Measurements from ENCODE around the gene UBQLN1. TPM values are rescaled to one million over a fixed set of nuclear protein-coding genes. Genes with fewer than 3 reads are reported as not detected.
"Not testable (repeated sequence)": the region's sequence is repeated elsewhere in the genome, so short reads cannot be mapped to it uniquely, and the experiment has no call there.

UBQLN1 gene
- total RNA-seq, 1 experiment from 2014 or later, result 142 TPM

- DNase-seq (ENCODE audit: low read depth), result no peak
Observed at GRCh38 chr9:83633676-83634075, 74.1 kb downstream of the UBQLN1 start.

- DNase-seq (ENCODE audit: low read depth), result no peak
Observed at GRCh38 chr9:83633255-83633654, 74.5 kb downstream of the UBQLN1 start.

- no peak for DNase-seq (ENCODE audit: low read depth)
Observed at GRCh38 chr9:83630938-83631457, 76.8 kb downstream of the UBQLN1 start.

- DNase-seq (ENCODE audit: low read depth), result no peak
Observed at GRCh38 chr9:83629433-83630104, 78.2 kb downstream of the UBQLN1 start.

GRCh38 chr9:83628540-83628939, 79.2 kb downstream of the UBQLN1 start:
- DNase-seq (ENCODE audit: low read depth), result no peak

- DNase-seq (ENCODE audit: low read depth), result no peak
Observed at GRCh38 chr9:83625178-83625577, 82.6 kb downstream of the UBQLN1 start.

- DNase-seq (ENCODE audit: low read depth), result no peak
Observed at GRCh38 chr9:83623679-83624076, 84.1 kb downstream of the UBQLN1 start.

GRCh38 chr9:83622939-83623678, 84.6 kb downstream of the UBQLN1 start, which contains the start of gene IDNK:
TSS of gene IDNK (plus strand) at chr9:83623143. CDS start at chr9:83623172, 29 bp downstream.
- DNase-seq (ENCODE audit: low read depth), result peak; percentile 81

GRCh38 chr9:83622433-83622938, 85.3 kb downstream of the UBQLN1 start:
- DNase-seq (ENCODE audit: low read depth), result no peak

GRCh38 chr9:83620841-83621636, 86.7 kb downstream of the UBQLN1 start:
- peak; percentile 50 for DNase-seq (ENCODE audit: low read depth)

GRCh38 chr9:83617299-83617698, 90.5 kb downstream of the UBQLN1 start:
- DNase-seq (ENCODE audit: low read depth), result no peak

- not testable (repeated sequence) for DNase-seq (ENCODE audit: low read depth)
Observed at GRCh38 chr9:83613298-83613697, 94.5 kb downstream of the UBQLN1 start.

Other genes with a start within 250 kb of the UBQLN1 start
- 2.4 and 6.1 TPM in 2 replicates for gene FRMD3, start 169.6 kb downstream of the UBQLN1 start, total RNA-seq (2014; rRNA removed; shearing (Covaris generic))
- gene IDNK, start 84.8 kb downstream of the UBQLN1 start, total RNA-seq (2014; rRNA removed; shearing (Covaris generic)), result 4.2 and 12.1 TPM in 2 replicates
- 5.0 and 10.7 TPM in 2 replicates for gene GKAP1, start 109.8 kb upstream of the UBQLN1 start, total RNA-seq (2014; rRNA removed; shearing (Covaris generic))
- 2.2 and 2.7 TPM in 2 replicates for gene KIF27, start 213.5 kb upstream of the UBQLN1 start, total RNA-seq (2014; rRNA removed; shearing (Covaris generic))